A549 (cell line): ENCODE data around the gene TCP11. TPM values are rescaled to one million over a fixed set of nuclear protein-coding genes. Genes with fewer than 3 reads are reported as not detected.

Experiments used
- ATAC-seq, 2 experiments: fragments of 200-7000 bp in 1 of 2; fragments of >200 bp in 1 of 2; cut with Nextera tagmentation in 1 of 2; cut with Tn5 transposase in 1 of 2; 3 replicates each; pipeline versions ENCODE4 v1.8.0 to v1.9.1; 2018 to 2020; ENCODE audit warnings: mild to moderate bottlenecking in 1 of 2, moderate library complexity in 1 of 2
- CTCF ChIA-PET: fragments of 300-600 bp; sonication (Branson Sonifier 250); formaldehyde crosslinking; extraction: SDS; loops from one replicate; lab custom pipeline; 2021; ENCODE audit warnings: antibody characterized with exemption, inconsistent platforms; lab: Yijun Ruan, JAX
- POLR2A ChIA-PET: fragments of 350-600 bp; formaldehyde crosslinking; extraction: SDS; loops from one replicate; lab custom pipeline; 2021; ENCODE audit warnings: antibody characterized with exemption, inconsistent platforms; lab: Yijun Ruan, JAX
- DNase-seq, 2 experiments: peaks; one replicate each; pipeline versions ENCODE4 v3.0.0 to v3.0.0-alpha.2; 2011 to 2016; ENCODE audit warnings: low read depth in 1 of 2, low spot score in 1 of 2
- FAIRE-seq: peaks from 2 replicates; lab custom pipeline; 2011; peaks lifted over from hg19 to GRCh38; lab: Jason Lieb, UNC
- H3K27ac ChIP-seq, 2 experiments: fragments of >200 bp; sonication (Bioruptor Twin); formaldehyde crosslinking; 3 replicates each; pipeline ENCODE4 v1.5.1; 2016 to 2017
- H3K4me1 ChIP-seq: fragments of >200 bp; sonication (Bioruptor Twin); formaldehyde crosslinking; 3 replicates; pipeline ENCODE4 v1.6.1; 2016
- H3K4me2 ChIP-seq: fragments of >200 bp; sonication (Bioruptor Twin); formaldehyde crosslinking; 3 replicates; pipeline ENCODE4 v1.6.1; 2016
- H3K4me3 ChIP-seq: fragments of >200 bp; sonication (Bioruptor Twin); formaldehyde crosslinking; 3 replicates; pipeline ENCODE4 v1.5.1; 2016
- H3K9me3 ChIP-seq: fragments of >200 bp; sonication (Bioruptor Twin); formaldehyde crosslinking; 3 replicates; pipeline ENCODE4 v1.6.1; 2016
- ATOH8 ChIP-seq: fragments of 250-450 bp; sonication (Bioruptor Pico); IDR thresholded peaks from 2 replicates; pipeline ENCODE4 v1.5.0; 2020; ENCODE audit warnings: low read depth, mild to moderate bottlenecking, moderate library complexity
- BHLHE40 ChIP-seq: IDR thresholded peaks from 2 replicates; pipeline ENCODE4 v1.6.1; 2012; ENCODE audit warnings: low read depth, low read length, inconsistent platforms
- CEBPB ChIP-seq, 2 experiments: fragments of >200 bp in 1 of 2; sonication (Bioruptor Twin) in 1 of 2; formaldehyde crosslinking in 1 of 2; IDR thresholded peaks; 2 replicates each; pipeline ENCODE4 v1.6.1; 2012 to 2016
- CHD4 ChIP-seq: fragments of 200-600 bp; sonication (generic); IDR thresholded peaks from 2 replicates; pipeline ENCODE4 v1.6.1; 2016; ENCODE audit warnings: antibody characterized with exemption, mild to moderate bottlenecking, borderline replicate concordance
- CTCF ChIP-seq: fragments of >200 bp; sonication (Bioruptor Twin); formaldehyde crosslinking; IDR thresholded peaks from 3 replicates; pipeline ENCODE4 v1.5.1; 2016
- EHMT2 ChIP-seq: fragments of 200-600 bp; sonication (generic); IDR thresholded peaks from 2 replicates; pipeline ENCODE4 v1.6.1; 2016; ENCODE audit warnings: antibody characterized with exemption, low read depth, mild to moderate bottlenecking, moderate library complexity
- ELK1 ChIP-seq: fragments of 150-350 bp; IDR thresholded peaks from 2 replicates; pipeline ENCODE4 v1.6.1; 2014; ENCODE audit warnings: low read depth, mild to moderate bottlenecking, low read length
- FOSL2 ChIP-seq, 2 experiments: fragments of 450-650 bp in 1 of 2; fragments of >200 bp in 1 of 2; sonication (Bioruptor Twin) in 1 of 2; formaldehyde crosslinking; IDR thresholded peaks; 2 replicates each; pipeline versions ENCODE4 v1.5.0 to v1.6.1; 2016 to 2020; ENCODE audit warnings: mild to moderate bottlenecking in 1 of 2, moderate library complexity in 1 of 2
- GATA3 ChIP-seq: IDR thresholded peaks from 2 replicates; pipeline ENCODE4 v1.6.1; 2012; ENCODE audit warnings: borderline replicate concordance
- KDM5A ChIP-seq: fragments of 200-600 bp; sonication (generic); IDR thresholded peaks from 2 replicates; pipeline ENCODE4 v1.6.1; 2016; ENCODE audit warnings: antibody characterized with exemption, mild to moderate bottlenecking
- MAX ChIP-seq: IDR thresholded peaks from 2 replicates; pipeline ENCODE4 v1.6.1; 2012
- NFE2L2 ChIP-seq: fragments of 150-350 bp; conservative IDR thresholded peaks from 2 replicates; pipeline ENCODE4 v1.6.1; 2014; ENCODE audit warnings: low read length
- PBX3 ChIP-seq: IDR thresholded peaks from 2 replicates; pipeline ENCODE4 v1.6.1; 2012
- RFX5 ChIP-seq: fragments of 450-650 bp; IDR thresholded peaks from 2 replicates; pipeline ENCODE4 v1.7.1; 2014; ENCODE audit warnings: antibody characterized with exemption, mild to moderate bottlenecking, moderate library complexity
- TFCP2L1 ChIP-seq: fragments of 250-450 bp; sonication (Bioruptor Pico); IDR thresholded peaks from 2 replicates; pipeline ENCODE4 v1.5.0; 2021; ENCODE audit warnings: mild to moderate bottlenecking
- USF2 ChIP-seq: fragments of 450-650 bp; IDR thresholded peaks from 2 replicates; pipeline ENCODE4 v1.6.1; 2014; ENCODE audit warnings: antibody characterized with exemption
- ZSCAN20 ChIP-seq: fragments of 250-450 bp; sonication (Bioruptor Pico); IDR thresholded peaks from 2 replicates; pipeline ENCODE4 v1.8.0; 2022; ENCODE audit warnings: mild to moderate bottlenecking, moderate library complexity
- WGBS: methylation state at CpG from one replicate; pipeline ENCODE4 v1.1.6; 2017; ENCODE audit errors: missing lambda C conversion rate; 5-methylcytosine and 5-hydroxymethylcytosine counted together
- polyA plus RNA-seq, 4 experiments: library from polyadenylated mRNA; depleted of rRNA in 3 of 4; stranded (reverse); fragments of >200 nt; fragmentation: RNase III in 1 of 4; extraction: RNeasy Plus Mini Kit Qiagen cat#74134 plus additional on column Dnase treatment in 1 of 4; gene quantifications; 2 replicates in 3 of 4; 3 replicates in 1 of 4; pipeline ENCODE4 v1.2.3, GENCODE V29; 2011 to 2017

Gene TCP11
- polyA plus RNA-seq, 2 of the 4 experiments (the other 2 are of a cell fraction): 0.06 TPM; not detected in 1

GRCh38 chr6:35076997-35077712 is 64.0 kb downstream of the TCP11 start:
- TF ChIP-seq BHLHE40: no peak
- no peak for TF ChIP-seq TFCP2L1
- TF ChIP-seq USF2: no peak
- TF ChIP-seq CTCF: no peak
- no peak for TF ChIP-seq ELK1
- no peak for TF ChIP-seq MAX
- no peak for TF ChIP-seq ZSCAN20 (CRISPR knock-in tag)
- TF ChIP-seq ATOH8 (CRISPR knock-in tag): no peak
- TF ChIP-seq GATA3: no peak
- TF ChIP-seq NFE2L2: no peak
- TF ChIP-seq FOSL2 (IDR thresholded peaks at IDR 0.05): no peak
- no peak for TF ChIP-seq FOSL2 (CRISPR knock-in tag; IDR thresholded peaks at IDR 0.05)
- no peak for TF ChIP-seq PBX3
- no peak for TF ChIP-seq KDM5A
- TF ChIP-seq CHD4: no peak
- FAIRE-seq (no peak), DNase-seq (no peak), ATAC-seq (no peak)
- H3K27ac ChIP-seq: no peak overlapping the region
- CTCF ChIA-PET: interaction anchor here (0.6 kb wide), 1 partner anchor 1295 kb away, joined by 3 read pairs; no protein-coding TSS in a partner anchor
- no peak overlapping the region for H3K4me2 ChIP-seq
- 91% methylated on average over 17 of the region's 17 CpGs for WGBS
- H3K9me3 ChIP-seq: no peaks in the 10 kb centered on the region
- POLR2A ChIA-PET: no interaction called here
- H3K4me1 ChIP-seq: no peaks in the 10 kb centered on the region
- no peak overlapping the region for H3K4me3 ChIP-seq

- 84% methylated on average over 20 of the region's 20 CpGs for WGBS
- POLR2A ChIA-PET: no interaction called here
- H3K4me3 ChIP-seq: no peak overlapping the region
- no peak for DNase-seq
- H3K4me2 ChIP-seq: no peak overlapping the region
- no peaks in the 10 kb centered on the region for H3K9me3 ChIP-seq
- TF ChIP-seq CEBPB (IDR thresholded peaks at IDR 0.05) (no peak), FOSL2 (IDR thresholded peaks at IDR 0.05) (no peak), FOSL2 (CRISPR knock-in tag; IDR thresholded peaks at IDR 0.05) (no peak), RFX5 (no peak), NFE2L2 (no peak), EHMT2 (no peak)
- TF ChIP-seq, all 56 proteins: peak for 0
- no peak overlapping the region for H3K27ac ChIP-seq
- ATAC-seq (no peak), FAIRE-seq (no peak)
- CTCF ChIA-PET: no interaction called here
- no peaks in the 10 kb centered on the region for H3K4me1 ChIP-seq
Observed at GRCh38 chr6:35073766-35074471, 67.2 kb downstream of the TCP11 start.
